HepG2 (cell line): ENCODE results near the gene KCTD16. TPM values are rescaled to one million over a fixed set of nuclear protein-coding genes. Genes with fewer than 3 reads are reported as not detected.
A peak's percentile ranks its signal among the peaks of the same experiment; 100 is the strongest.

Experiments used
- ATAC-seq: fragments of 200-7000 bp; cut with Tn5 transposase; 3 replicates; pipeline ENCODE4 v1.9.1; 2020; ENCODE audit warnings: mild to moderate bottlenecking, moderate library complexity
- BruUV-seq: library from RNA; stranded (reverse); fragments of 400-500 nt; replicated peaks from 2 replicates; lab custom pipeline; 2021; lab: Mats Ljungman, UMichigan
- CTCF ChIA-PET: fragments of 300-600 bp; formaldehyde crosslinking; extraction: SDS; loops from one replicate; lab custom pipeline; 2021; ENCODE audit warnings: low total read pairs, inconsistent platforms, low intra/inter-chr PET ratio; lab: Yijun Ruan, JAX
- POLR2A ChIA-PET: fragments of 350-600 bp; sonication (Branson Sonifier 250); formaldehyde crosslinking; loops from one replicate; lab custom pipeline; 2020; ENCODE audit warnings: antibody characterized with exemption, inconsistent platforms; lab: Yijun Ruan, JAX
- DNase-seq: peaks from one replicate; pipeline ENCODE4 v3.0.0-alpha.2; 2015; ENCODE audit warnings: low spot score
- FAIRE-seq: peaks from 3 replicates; lab custom pipeline; 2011; peaks lifted over from hg19 to GRCh38; lab: Jason Lieb, UNC
- H2AFZ ChIP-seq: one replicate; pipeline ENCODE4 v1.6.1; 2011; ENCODE audit warnings: low read length, inconsistent platforms
- H3K27ac ChIP-seq: fragments of 300-600 bp; 3 replicates; pipeline ENCODE4 v1.8.0; 2011; ENCODE audit warnings: mixed run types, mild to moderate bottlenecking, mixed read lengths, low read length, inconsistent platforms; ENCODE audit not compliant: insufficient read depth; ENCODE audit errors: extremely low read length
- H3K27me3 ChIP-seq, 2 experiments: fragments of 200-600 bp in 1 of 2; 2 replicates in 1 of 2; 3 replicates in 1 of 2; pipeline versions ENCODE4 v1.6.0 to v1.8.0; 2011; ENCODE audit warnings: low read length in 2 of 2, mild to moderate bottlenecking in 2 of 2, moderate library complexity in 2 of 2, inconsistent platforms in 1 of 2; ENCODE audit not compliant: insufficient read depth in 2 of 2, control insufficient read depth in 1 of 2
- H3K36me3 ChIP-seq, 2 experiments: fragments of 200-600 bp in 1 of 2; replicated peaks in 1 of 2; 2 replicates in 1 of 2; 3 replicates in 1 of 2; pipeline versions ENCODE4 v1.5.1 to v1.8.0; 2011; ENCODE audit warnings: low read length in 2 of 2, inconsistent platforms in 1 of 2; ENCODE audit not compliant: insufficient read depth in 2 of 2, control insufficient read depth in 1 of 2
- H3K4me1 ChIP-seq: 2 replicates; pipeline ENCODE4 v1.5.1; 2012; ENCODE audit warnings: low read length, inconsistent platforms; ENCODE audit not compliant: insufficient read depth
- H3K4me2 ChIP-seq: 2 replicates; pipeline ENCODE4 v1.6.0; 2011; ENCODE audit warnings: low read depth, low read length, inconsistent platforms
- H3K4me3 ChIP-seq, 3 experiments: fragments of 200-600 bp in 1 of 3; sonication (generic), shearing (Covaris generic) in 1 of 3; replicated peaks in 1 of 3; 2 replicates each; pipeline ENCODE4 v1.5.1; 2011 to 2016; ENCODE audit warnings: low read length in 3 of 3, inconsistent platforms in 2 of 3, low read depth in 2 of 3, mild to moderate bottlenecking in 2 of 3, control low read depth in 1 of 3, mixed read lengths in 1 of 3; ENCODE audit not compliant: insufficient read depth in 1 of 3
- H3K79me2 ChIP-seq: one replicate; pipeline ENCODE4 v1.6.1; 2011; ENCODE audit warnings: low read length, inconsistent platforms; ENCODE audit not compliant: insufficient read depth
- H3K9ac ChIP-seq: 2 replicates; pipeline ENCODE4 v1.6.0; 2011; ENCODE audit warnings: mild to moderate bottlenecking, low read depth, low read length, inconsistent platforms; ENCODE audit not compliant: insufficient read depth
- H3K9me3 ChIP-seq: 2 replicates; pipeline ENCODE4 v1.5.1; 2012; ENCODE audit warnings: mild to moderate bottlenecking, low read length
- H4K20me1 ChIP-seq: 2 replicates; pipeline ENCODE4 v1.6.0; 2011; ENCODE audit warnings: inconsistent platforms, mild to moderate bottlenecking, low read length, moderate library complexity; ENCODE audit not compliant: insufficient read depth
- MEIS2 ChIP-seq: sonication (generic); formaldehyde crosslinking; IDR thresholded peaks from 2 replicates; pipeline ENCODE4 v1.9.0; 2021; ENCODE audit warnings: mild to moderate bottlenecking, missing genetic modification reagents
- RFX1 ChIP-seq: fragments of 450-650 bp; IDR thresholded peaks from 2 replicates; pipeline ENCODE4 v1.6.1; 2017
- ZBTB3 ChIP-seq: sonication (generic); formaldehyde crosslinking; IDR thresholded peaks from 2 replicates; pipeline ENCODE4 v1.4.0; 2020; ENCODE audit warnings: low read depth, mild to moderate bottlenecking, moderate library complexity, missing genetic modification reagents, borderline replicate concordance
- WGBS: methylation state at CpG from one replicate; pipeline ENCODE4 v1.1.6; 2017; ENCODE audit warnings: low lambda C conversion rate; 5-methylcytosine and 5-hydroxymethylcytosine counted together
- in situ Hi-C: cut with HindIII; loops from 2 replicates; pipeline ENCODE4 v1.10.0; 2017; ENCODE audit warnings: low pct_unique_long_range_greater_than_20kb; ENCODE audit not compliant: extremely low pct_ligation_motif_present
- intact Hi-C: fragments of 100-400 bp; cut with micrococcal nuclease; formaldehyde crosslinking; loops from one replicate; pipeline ENCODE4 v1.10.0; 2022; ENCODE audit not compliant: unreplicated experiment
- polyA plus RNA-seq, 8 experiments: library from polyadenylated mRNA; depleted of rRNA in 3 of 8; stranded (reverse) in 7 of 8; unstranded in 1 of 8; fragments of >200 nt; fragmentation: Illumina TruSeq in 4 of 8; extraction: Trizol in 4 of 8; gene quantifications; 2 replicates each; pipeline versions ENCODE4 v1.2.1 to v1.2.3, GENCODE V29; 2011 to 2016; ENCODE audit warnings: low read depth in 4 of 8, missing spikeins in 1 of 8, mixed read lengths in 1 of 8; ENCODE audit not compliant: insufficient read depth in 1 of 8
- total RNA-seq, 5 experiments: library from RNA; depleted of rRNA; stranded (reverse); fragments of >200 nt; fragmentation: Illumina TruSeq; extraction: Trizol; gene quantifications; 2 replicates each; pipeline ENCODE4 v1.2.3, GENCODE V29; 2016; ENCODE audit warnings: low read depth in 1 of 5
- TF ChIP-seq, protein P1 (sequence below): sonication (generic); formaldehyde crosslinking; IDR thresholded peaks from 2 replicates; pipeline ENCODE4 v1.9.0; 2022; ENCODE audit warnings: low read depth, missing genetic modification reagents

Gene KCTD16
- total and polyA plus RNA-seq, 2 of the 13 experiments (the other 11 are each of a cell fraction or from before 2014, with no cell fraction given), result 0.02 to 0.09 TPM

DNA sequence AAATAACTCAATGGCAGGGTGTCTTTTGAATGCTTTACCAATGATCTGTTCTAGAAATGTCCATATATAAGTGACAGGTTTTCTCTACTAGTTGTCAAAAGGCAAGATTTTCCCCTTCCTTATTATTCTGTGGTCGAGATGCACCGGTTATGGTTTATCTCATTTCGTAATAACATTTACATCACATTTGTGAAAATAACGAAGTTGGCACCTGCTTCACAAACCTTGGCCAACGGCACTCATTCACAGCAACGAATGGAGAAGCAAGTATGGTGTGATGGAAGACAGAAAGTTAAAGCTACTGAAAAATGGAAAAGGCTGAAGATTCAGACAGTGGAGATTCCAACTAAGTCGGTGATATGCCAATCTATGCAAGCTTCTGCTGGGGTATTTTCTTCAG, 235.8 kb downstream of the KCTD16 start (continued):
- TF ChIP-seq, protein P1, sequence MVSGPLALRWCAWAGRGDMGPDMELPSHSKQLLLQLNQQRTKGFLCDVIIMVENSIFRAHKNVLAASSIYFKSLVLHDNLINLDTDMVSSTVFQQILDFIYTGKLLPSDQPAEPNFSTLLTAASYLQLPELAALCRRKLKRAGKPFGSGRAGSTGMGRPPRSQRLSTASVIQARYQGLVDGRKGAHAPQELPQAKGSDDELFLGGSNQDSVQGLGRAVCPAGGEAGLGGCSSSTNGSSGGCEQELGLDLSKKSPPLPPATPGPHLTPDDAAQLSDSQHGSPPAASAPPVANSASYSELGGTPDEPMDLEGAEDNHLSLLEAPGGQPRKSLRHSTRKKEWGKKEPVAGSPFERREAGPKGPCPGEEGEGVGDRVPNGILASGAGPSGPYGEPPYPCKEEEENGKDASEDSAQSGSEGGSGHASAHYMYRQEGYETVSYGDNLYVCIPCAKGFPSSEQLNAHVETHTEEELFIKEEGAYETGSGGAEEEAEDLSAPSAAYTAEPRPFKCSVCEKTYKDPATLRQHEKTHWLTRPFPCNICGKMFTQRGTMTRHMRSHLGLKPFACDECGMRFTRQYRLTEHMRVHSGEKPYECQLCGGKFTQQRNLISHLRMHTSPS (CRISPR knock-in tag), result no peak
- no peak for TF ChIP-seq ZBTB3 (CRISPR knock-in tag)

DNA sequence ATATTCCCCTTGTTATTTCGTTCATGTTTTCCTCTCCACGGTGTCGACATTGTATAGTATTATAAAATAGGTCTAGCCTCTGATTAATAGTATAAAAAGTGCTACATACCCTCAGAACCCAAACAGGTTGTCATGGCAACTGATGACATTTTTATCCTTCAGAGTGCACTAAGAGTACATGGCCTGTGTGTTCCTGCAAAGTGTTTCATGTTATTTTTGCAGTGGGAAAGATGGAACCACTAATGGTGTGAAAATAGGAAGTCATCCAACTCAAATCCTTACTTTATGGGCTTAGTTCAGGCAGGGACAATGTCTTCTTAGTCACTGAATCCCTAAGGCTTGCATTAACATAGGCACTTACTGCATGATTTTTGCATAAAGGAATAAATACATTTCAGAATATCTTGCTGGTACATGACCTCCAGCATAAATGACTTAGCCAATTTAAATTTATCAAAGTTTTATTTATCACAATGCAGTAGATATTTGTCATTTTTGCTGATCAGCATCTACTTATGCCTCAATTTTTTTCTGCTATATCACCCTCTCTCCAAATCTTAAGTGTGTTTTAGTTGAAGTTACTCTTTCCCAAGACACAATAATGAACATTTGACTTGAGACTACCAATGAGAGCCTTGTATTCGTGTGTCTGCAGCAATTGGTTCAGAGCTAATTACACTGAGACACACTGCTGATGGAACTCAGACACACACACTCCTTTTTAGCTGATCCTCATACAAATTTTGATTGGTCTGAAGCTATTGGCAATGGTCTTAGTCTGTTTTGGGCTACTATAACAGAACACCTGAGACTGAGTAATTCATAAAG, 243.7 kb downstream of the KCTD16 start:
- Histone ChIP-seq H3K36me3 (no peaks in the 10 kb centered on the region), H3K79me2 (no peaks in the 10 kb centered on the region), H3K4me2 (no peak overlapping the region), H3K27ac (no peak overlapping the region), H3K4me3 (no peak overlapping the region), H4K20me1 (no peaks in the 10 kb centered on the region), H3K27me3 (no peaks in the 10 kb centered on the region), H3K9me3 (no peaks in the 10 kb centered on the region)
- ATAC-seq, result no peak
- BruUV-seq, result no TSS peak
- WGBS, result 0% methylated on average over 4 of the region's 4 CpGs
- POLR2A ChIA-PET, result no interaction called here
- FAIRE-seq, result no peak
- TF ChIP-seq RFX1 (peak; percentile 32; the same call in 1 of the 2 replicates), MEIS2 (CRISPR knock-in tag) (no peak)
- TF ChIP-seq, all 625 proteins: peak for 1
- CTCF ChIA-PET, result no interaction called here
- Histone ChIP-seq H3K4me1 (no peaks in the 10 kb centered on the region), H3K9ac (no peak overlapping the region), H2AFZ (no peak overlapping the region)
- no peak for DNase-seq
- intact Hi-C loops (no loop called here), in situ Hi-C loops (no loop called here)
